Cerebellar cortex (tissue), 1 donor: ENCODE measurements around the gene UXT.
"Not testable (repeated sequence)": the region's sequence is repeated elsewhere in the genome, so short reads cannot be mapped to it uniquely, and the experiment has no call there.

ENCODE experiments used
- DNase-seq: peaks from one replicate; pipeline ENCODE4 v3.0.0-alpha.2; 2015; ENCODE audit warnings: low spot score

UXT gene

GRCh38 chrX:47614618-47615017 lies 44.4 kb downstream of the UXT start:
- DNase-seq, result no peak

- peak; percentile 63 for DNase-seq
Observed at GRCh38 chrX:47613082-47613481, 45.9 kb downstream of the UXT start.

- DNase-seq, result no peak
Observed at GRCh38 chrX:47612418-47612817, 46.6 kb downstream of the UXT start.

DNA sequence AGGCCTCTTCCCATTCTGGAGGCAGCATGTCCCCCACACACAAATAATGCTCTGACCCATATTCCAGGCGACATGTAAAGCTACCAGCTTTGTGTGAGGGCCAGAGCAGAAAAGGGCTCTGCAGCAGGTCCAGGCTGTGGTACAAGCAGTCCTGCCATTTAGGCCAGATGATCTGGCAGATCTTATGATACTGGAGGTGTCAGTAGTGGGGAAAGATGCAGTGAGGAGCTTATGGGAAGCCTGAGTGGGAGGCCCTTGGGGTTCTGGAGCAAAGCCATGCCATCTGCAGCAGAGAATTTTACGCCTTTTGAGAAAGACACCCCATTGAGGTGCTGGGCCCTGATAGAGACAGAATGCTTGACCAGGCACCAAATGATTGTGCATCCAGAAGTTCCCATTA lies 47.1 kb downstream of the UXT start:
- DNase-seq, result peak; percentile 72

DNA sequence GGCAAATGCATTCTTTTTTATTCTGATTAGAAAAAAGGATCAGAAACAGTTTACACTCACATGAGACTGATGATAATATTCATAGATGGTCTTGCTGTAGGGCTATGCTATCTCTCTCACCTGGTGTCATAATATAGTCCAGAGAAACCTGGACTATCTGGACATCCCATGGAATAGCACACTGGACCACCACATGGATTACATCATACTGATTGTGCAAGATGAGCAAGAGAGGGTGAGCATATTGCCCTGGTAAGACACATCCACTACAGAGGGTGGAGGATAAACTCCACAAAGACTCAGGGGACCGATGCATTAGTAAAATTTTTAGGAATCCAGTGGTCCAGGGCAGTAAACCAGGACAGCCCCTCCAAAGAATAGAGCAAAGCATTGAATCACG lies 47.5 kb downstream of the UXT start:
- DNase-seq, result no peak

DNA sequence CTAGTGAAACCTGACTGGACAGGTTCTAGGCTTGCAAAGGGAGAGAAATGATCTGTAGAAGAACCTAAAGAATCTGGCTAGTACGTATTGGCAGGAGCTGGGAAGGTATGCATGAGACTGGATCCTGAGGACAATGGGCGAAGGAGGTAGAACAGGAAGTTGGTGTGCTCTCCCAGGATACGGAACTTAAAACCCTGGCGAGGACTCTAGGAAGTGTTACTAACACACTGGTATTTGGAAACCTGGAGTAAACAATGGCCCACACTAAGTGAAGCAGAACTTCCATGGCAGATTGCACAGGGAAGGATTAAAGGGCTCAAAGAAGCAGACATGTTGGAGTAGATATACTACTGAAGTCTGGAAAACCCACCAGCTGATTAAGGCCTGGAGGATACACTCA lies 48.5 kb downstream of the UXT start:
- DNase-seq, result no peak

- DNase-seq, result no peak
Observed at GRCh38 chrX:47608130-47608810, 50.7 kb downstream of the UXT start.

GRCh38 chrX:47607091-47607490 lies 51.9 kb downstream of the UXT start:
- DNase-seq, result no peak

DNA sequence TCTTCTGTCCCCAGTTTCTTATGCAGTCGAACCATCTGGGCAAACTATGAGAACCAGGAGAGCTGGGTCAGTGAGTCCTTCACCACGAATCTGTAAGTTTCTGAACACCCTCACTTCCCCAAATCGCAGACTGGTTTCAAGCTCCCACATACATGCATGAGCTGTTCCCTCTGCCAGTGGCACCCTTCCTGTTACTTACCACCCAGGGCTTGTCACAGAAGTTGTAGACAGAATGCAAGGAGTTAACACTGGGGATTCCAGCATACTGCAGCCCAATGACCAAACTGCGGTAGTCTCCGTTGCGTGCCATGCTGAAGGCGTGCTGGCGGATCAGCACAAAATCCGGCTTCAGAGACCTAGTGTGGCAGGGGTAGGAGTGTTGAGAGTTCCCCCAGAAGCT lies 54.0 kb downstream of the UXT start:
- DNase-seq, result no peak

- DNase-seq, result not testable (repeated sequence)
Observed at GRCh38 chrX:47603125-47603524, 55.9 kb downstream of the UXT start.
